HG02970 (cell line): Measurements from ENCODE around the gene SLC39A8.
"Not testable (repeated sequence)": the region's sequence is repeated elsewhere in the genome, so short reads cannot be mapped to it uniquely, and the experiment has no call there.

Experiments used
- ATAC-seq: cut with Tn5 transposase; IDR thresholded peaks from one replicate; pipeline ENCODE4 v1.9.1; 2021; ENCODE audit warnings: mild to moderate bottlenecking, moderate library complexity, moderate number of reproducible peaks; ENCODE audit not compliant: unreplicated experiment, low FRiP score

The SLC39A8 gene

DNA sequence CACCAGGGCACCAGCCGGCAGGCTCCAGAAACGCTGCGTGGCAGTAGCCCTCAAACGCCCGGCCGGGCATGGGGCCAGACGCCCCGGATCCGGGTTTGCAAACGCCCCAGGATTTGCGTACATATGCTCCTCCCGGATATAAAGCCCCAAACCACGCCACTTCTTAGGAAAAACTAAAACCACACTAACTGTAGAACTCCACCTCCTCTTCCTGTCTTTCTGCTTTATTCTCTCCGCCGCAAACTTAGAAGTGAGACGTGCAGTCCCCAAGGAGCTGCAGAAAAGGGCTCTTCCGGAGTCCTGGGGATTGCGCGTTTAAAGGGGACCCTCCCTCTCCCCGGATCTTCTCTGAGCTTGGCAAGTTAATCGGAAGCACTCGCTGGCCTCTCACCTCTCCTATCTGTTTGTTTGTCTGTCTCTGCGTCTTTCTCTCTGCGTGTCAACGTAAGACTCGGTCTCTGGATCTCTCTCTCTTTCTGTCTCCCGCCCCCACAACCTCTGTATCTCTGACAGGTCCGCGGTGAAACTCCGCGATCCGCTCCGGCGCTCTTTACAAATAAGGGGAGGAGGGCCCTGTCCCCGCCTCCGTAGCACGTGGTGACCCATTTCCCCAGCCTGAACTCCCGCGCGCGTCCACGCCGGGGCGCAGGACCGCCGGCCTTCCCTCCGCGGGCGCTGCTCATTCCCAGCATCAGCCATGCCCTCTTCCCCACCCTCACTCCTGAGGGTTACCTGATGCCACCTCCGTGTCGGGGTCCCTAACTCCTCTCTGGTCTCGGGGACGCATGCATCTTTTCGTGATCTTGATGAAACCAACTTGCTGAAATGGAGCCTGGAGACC lies at the start of gene SLC39A8:
TSS of gene SLC39A8 (minus strand) at position 529 of the 841 bp plus-strand sequence. CDS start 820 bp downstream, outside the sequence.
- peak; percentile 85 for ATAC-seq

DNA sequence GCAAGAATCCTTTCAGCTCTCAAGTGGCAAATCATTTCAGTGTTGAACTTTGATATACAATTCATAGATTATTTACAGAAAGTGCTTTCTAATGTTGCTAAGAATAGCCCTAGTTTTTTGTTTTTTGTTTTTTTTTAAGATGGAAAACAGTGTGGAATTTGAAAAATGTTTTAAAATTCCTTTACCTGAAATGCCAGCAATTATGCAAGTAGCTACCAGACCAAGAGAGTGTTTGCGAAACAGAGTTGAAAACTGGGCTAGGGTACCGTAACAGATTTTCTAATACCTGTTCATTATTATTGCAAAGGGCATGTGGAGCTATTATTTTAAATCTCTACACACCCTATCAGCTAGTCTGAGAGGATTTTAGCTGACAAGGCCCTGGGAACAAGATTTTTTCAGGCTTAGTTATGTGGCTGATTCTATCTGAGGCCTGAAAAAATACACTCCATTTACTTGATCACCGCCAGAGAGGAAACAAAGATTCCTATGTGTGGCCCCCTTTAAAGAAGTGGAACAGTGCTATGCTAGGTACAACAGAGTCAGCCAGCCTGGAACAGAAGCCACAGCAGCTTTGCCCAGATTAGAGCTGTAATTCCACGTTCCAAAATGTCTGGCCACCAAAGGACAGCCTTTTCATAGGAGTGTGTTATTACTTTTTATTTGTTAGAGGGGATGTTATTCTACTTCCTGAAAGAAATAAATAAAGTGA lies 46.9 kb upstream of the SLC39A8 start:
- no peak for ATAC-seq

DNA sequence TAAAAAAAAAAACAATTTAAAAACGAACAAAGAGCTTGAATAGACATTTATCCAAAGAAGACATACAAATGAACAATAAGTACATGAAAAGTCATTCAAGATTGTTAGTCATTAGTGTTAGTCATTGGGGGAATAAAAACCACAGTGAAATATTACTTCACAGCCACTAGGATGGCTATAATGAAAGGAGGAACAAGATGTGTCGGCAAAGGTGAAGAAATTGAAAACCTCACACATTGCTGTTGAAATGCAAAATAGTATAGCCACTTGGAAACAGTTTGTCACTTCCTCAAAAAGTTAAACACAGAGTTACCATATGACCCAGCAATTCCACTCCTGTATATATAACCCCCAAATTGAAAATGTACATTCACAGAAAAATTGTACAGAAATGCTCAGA lies 45.2 kb upstream of the SLC39A8 start:
- ATAC-seq: peak; percentile 60

DNA sequence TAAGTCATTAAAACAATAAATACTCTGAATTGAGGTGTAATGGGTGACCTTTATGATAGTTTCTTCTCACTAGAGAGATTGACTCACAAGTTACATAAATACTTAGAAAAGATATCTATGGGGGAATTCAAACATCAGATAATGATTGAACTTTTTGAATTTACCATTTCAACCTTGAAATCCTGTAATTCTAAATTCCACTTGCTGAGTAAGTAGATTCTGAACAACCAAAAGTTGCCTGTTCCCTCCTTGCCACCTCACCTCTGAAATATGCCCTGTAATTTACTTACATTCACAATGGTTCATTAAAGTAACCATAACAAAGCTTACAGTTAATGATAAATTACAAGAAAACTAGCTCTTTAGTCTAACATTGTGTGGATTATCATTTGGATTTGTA lies 43.3 kb upstream of the SLC39A8 start:
- no peak for ATAC-seq

DNA sequence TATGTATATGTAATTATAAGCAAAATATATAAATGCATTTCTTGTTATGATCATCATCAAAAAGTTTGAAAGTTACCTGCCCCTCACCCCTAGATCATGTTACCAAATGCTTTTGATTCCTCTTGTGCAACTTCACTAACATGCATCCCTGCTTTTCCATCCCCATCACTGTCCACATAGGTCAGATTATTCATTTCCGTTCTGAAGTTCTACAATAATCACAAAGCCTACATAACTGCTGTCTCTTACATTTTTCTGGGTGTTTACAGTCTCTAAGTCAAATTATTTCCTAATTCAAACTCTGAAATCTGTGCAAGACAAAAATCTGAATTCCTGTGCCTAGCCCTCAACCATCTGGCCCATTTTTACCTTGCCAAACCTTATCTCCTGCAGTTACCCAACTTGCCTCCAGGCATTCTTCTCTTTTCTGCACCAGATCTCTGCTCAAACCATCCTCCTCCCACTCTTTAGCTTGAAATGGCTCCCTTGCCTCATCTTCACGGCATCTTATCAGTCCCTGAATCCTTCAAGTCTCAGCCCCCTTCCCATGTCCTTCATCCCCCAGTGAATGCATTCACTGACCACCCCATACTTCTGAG lies 42.4 kb upstream of the SLC39A8 start:
- no peak for ATAC-seq

DNA sequence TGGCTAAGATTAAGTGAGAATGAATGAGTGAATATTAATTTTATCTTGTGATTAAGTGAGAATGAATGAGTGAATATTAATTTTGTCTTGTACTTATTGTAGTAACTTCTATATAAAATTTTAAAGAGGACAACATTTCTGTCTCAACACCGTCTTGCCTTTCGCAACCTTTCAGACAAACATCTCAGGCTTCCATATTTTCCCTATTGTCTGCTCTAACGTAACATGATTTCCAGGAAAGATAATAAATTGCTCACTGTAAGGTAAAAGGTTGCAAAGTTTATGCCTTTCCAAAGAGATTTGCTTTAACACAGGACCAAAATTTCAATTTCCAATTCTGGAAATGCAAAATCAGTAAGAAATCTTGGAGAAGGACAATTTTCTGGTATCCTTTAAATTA lies 41.7 kb upstream of the SLC39A8 start:
- ATAC-seq: no peak

DNA sequence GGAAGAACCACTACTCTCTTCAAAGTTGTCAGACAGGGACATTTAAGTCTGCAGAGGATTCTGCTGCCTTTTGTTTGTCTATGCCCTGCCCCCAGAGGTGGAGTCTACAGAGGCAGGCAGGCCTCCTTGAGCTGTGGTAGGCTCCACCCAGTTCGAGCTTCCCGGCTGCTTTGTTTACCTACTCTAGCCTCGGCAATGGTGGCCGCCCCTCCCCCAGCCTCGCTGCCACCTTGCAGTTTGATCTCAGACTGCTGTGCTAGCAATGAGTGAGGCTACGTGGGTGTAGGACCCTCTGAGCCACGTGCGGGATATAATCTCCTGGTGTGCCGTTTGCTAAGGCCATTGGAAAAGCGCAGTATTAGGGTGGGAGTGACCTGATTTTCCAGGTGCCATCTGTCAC lies 35.0 kb upstream of the SLC39A8 start:
- ATAC-seq: not testable (repeated sequence)

DNA sequence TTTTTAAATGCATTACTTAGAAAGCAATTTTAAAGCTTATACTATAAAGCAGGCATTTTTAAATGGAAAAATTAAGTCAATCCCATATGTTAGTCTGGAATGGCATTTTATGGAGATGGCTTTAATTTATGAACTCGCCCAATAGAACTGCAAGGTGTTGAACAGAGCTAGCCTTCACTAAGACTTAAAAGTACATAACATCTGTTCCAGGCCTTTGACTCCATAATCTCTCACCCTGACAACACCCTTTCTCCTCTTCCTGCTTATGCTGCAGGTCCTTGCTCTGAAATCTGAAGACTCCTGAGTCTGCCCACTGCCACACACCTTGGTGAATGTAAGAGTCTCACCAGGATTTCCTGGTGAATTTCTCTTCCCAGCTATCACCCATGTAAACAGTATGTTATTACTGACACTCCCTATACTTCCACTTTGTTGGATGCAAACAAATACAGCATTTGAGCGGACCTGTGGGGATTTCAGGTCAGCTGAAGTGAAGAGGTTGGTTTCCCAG lies 17.7 kb upstream of the SLC39A8 start:
- no peak for ATAC-seq

DNA sequence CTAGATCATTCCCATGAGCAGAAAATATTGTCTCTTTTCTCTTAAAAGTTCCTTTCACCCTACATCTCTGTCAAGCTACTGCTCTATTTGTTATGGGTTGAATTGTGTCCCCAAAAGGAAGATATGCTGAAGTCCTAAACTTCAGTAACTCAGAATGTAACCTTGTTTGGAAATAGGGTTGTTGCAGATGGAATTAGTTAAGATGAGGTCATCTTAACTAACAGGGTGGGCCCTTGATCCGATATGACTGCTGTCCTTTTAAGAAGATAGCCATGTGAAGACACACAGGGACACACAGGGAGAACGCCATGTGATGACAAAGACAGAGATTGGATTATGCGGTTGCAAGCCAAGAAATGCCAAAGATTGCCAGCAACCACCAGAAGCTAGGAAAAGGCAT lies 12.8 kb upstream of the SLC39A8 start:
- ATAC-seq: no peak

DNA sequence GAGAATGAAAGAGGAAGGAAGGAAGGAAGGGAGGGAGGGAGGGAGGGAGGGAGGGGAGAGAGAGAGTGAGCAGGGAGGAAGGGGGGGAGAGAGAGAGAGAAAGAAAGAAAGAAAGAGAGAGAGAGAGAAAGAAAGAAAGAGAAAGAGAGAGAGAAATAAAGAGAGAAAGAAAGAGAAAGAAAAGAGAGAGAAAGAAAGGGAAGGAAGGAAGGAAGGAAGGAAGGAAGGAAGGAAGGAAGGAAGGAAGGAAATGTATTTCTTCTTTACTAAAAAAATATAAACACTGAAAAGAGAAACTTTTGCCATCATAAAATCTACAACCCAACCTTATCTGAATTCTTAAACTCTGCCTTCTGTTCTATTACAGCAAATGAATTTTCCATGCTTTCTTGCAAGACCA lies 12.4 kb upstream of the SLC39A8 start:
- ATAC-seq: not testable (repeated sequence)

DNA sequence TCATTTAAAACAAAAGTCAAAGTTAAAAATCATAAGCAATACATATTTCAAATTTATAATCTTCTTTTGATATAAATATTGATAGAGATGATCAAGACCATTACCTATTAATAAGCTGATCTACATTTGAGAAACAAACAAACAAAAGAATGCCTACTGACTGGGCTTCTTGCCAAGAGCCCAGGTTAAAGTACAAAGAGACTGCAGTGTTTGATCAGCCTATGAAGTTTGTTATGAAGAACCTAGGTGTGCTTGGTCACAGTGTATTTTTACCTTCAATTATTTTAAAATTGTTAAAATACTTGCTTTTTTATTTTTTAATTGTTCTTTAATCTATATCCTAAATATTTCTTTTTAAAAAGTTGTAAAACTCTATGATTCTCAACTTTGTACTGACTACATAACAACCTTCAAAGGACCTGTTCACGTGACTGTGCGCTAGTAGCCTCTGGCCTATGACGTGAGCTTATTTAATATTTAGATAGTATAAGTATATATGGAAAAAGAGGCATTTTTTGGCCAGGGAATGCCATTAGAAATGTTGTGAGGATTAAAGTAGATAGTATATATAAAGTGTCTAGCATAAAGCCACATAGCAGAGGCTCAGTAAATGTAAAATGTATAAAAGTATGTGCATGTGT lies 11.4 kb upstream of the SLC39A8 start:
- no peak for ATAC-seq

DNA sequence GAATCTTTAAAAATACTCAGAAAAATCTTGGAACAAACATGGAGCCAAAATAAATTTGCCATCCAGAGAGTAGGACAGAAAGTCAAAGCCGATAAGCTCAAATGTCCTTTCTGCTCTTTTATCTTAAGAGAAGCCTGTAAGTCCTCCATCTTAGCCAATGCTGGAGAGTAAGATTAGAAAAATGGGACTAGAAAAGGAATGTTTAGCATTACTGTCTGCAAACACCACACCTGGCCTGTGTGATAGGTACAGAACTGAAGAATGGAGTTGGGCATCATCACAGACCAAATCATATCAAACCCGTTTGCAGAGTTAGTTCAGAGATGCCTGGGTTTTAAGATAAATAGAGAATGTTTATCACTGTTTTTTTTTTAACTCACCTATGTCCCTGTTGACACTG lies 10.5 kb upstream of the SLC39A8 start:
- ATAC-seq: no peak

DNA sequence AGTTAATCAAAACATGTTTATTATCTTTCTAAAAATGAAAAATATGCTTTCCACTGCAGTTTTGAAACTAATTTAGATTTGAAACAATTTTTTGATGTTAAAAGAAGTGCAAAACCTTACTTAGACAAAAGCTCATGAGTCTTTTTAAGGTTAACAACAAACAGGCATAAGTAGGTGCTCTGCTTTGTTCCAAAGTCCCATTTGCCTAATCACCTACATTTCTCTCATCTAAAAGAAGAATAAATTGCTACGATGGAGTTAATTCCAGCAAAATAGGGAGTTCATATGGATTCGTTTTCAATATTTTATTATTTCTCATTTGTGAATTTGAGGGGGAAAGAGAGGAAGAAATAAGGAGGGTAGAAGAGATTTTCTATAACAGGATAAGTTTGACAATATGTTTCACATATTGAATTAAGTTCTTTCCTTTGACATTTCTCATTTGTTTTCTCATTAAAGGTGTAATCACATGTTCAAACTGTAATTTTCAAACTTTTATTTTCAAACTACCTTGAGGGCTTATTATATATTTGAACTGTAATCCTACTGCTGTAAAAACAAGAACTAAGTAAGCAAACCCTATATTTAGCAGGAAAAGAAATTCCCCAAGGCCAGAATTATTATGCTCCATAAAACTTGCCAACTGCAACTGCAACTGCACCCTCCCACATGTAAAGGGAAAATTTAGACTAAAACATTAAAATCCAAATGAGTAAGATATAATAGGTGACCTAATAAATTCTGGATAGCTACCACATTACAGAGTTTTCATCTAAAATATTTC lies 9.6 kb upstream of the SLC39A8 start:
- ATAC-seq: no peak

DNA sequence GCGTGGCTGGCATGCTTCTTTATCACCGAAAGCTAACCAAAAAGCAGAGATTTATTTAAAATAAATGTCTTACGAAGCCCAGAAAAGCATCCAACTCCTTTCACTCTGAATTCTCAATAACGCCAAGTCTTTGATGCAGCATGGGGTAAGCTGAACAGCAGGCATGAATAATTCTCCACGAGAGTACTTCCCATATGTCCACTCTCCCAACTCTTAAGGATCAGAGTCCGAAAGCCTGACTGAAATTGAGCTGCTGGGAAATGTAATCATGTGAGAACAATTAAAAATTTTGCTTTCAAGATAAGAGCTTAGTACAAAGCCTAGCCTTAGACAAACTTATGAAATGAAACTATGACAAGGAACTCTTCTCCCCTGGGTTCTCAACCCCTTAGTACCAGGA lies 7.5 kb upstream of the SLC39A8 start:
- no peak for ATAC-seq

DNA sequence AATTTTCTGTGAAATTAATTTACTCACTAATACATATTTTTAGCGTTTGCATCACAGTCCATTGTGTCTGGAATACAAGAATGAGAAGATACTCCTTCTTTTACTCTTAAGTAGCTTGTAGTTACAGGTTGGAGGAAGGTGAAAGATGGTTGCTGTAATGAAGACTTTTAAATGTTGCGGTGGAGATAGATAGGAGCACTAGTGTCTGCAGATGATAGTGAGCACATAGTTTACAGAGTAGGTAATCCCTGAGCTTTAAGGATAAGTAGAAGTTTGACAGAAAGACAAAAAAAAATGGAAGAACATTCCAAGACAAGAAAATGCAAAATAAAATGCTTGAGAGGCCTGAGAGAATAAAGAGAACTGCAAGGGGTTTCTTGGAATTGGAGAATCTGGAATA lies 5.4 kb upstream of the SLC39A8 start:
- ATAC-seq: no peak

DNA sequence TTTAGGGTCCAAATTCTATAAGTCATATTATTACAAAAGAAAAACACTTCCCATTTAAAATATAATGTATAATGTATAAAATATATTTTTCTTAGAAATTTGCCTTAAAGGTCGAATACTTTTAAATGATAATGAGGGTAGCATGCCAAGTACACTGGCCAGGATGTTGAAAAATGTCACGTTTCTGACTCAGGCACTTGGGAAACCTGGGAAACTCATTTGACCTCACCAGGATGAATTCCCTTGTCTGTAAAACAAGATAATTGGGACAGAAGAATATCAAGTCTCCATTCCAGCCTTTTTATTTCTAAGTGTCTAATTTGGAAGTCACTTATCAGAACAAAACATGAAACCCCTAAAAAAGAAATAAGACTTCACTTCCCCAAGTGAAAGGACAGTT lies 3.4 kb upstream of the SLC39A8 start:
- no peak for ATAC-seq

DNA sequence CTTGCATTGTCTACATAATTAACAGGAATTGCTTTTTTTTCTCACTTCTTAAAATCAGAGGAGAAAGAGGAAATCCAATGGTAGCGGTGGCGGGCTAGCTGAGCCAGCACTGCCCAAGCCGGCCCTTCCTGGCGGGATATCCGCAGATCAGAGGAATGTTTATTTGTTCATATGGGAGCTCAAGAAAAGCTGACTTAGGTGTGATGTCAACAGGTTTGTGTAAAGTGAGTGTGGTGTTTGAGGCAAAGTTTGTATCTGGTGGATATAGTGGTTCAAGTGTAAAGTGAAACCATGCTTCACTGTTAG lies 466 bp upstream of the SLC39A8 start:
- no peak for ATAC-seq

DNA sequence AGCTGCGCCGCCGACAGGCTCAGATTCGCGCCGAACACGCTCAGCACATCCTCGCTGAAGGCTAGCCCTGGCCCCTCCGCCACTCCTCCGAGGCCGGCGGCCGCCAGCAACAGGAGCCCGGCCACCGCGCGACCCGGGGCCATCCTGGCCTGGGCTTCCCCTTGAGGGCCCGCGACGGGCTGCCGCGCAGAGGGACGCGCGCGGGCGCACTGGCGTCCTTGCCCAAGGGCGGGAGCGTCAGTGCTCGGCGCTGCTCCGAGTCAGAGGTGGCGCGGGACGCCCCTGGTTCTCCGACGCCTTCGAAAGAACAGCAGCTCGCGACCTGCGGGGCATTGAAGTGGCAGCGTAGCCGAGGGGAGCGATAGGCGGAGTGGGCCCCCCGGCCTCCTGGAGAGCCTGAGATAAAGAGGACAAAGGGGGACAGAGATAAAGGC lies 745 bp downstream of the SLC39A8 start:
- ATAC-seq: peak; percentile 55

DNA sequence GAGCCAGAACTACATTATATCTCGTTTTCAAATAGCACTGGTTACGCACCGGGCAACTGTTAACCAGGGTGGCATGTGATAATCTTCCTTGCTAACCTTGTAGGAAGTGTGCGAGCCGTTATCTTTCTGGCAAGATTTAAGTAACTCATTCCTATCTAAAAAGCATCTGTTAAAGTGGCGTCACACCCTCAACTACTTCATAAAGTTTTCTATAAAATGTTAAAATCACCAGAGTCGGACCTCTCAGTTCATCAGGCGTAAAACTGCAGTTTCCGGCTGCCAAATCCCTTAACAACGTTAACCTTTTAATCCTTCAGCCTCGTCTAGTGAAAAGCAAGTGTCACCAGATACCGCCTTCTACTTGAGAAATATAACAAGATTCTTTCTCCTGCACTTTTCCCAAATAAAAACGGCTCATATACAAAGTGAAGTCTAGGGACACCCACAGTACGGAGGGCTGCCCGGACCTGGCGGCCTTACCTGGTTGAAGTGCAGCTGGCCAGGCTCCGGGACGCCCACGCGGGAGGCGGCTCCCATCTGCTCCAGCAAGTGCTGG lies 1.2 kb downstream of the SLC39A8 start:
- ATAC-seq: peak; percentile 27
